ENCODE data around the gene SEMA3F. TPM values are rescaled to one million over a fixed set of nuclear protein-coding genes. Genes with fewer than 3 reads are reported as not detected.

Gene SEMA3F
- total RNA-seq (0.52 TPM), polyA plus RNA-seq (not detected)

DNA sequence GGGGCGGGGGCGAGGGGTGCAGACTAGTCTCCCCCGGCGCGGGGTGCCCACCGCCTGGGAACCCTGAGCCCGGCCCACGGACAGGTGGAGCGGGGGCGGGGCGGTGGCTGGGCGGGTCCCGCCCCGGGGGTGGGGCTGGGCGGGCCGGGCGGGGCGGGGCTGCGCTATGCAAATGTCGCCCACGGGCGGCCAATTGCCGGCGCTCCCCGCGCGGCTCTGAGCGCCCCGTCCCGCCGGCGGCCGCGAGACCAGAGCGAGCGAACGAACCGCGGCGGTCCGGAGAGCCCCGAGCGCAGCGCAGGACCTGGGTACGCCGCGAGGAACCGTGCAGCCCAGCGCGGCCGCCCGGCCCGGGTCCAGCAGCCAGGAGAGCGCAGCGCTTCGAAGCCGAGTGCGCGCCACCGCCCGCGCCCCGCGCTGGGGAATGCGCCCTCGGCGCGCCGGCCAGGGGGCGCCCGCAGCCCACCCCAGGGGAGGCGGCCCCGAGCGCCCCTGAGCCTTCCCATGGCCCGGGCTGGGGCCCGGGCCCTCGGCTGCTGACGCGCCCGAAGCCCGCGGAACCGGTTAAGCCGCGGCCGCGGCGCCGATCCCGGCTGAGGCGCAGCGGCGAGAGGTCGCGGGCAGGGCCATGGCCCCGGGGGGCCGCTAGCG lies at the start of gene SEMA3F:
Gene SEMA3F, plus strand, starts transcription at position 485 of the 651 bp plus-strand sequence. CDS start 4,299 bp downstream, outside the sequence.
- H3K27me3 Mint-ChIP-seq: peaks cover 68% of the 10 kb centered on the region
- peak within 1 kb of the TSS in 2 of 3 donors; percentile 29 to 46 for H3K27ac Mint-ChIP-seq

DNA sequence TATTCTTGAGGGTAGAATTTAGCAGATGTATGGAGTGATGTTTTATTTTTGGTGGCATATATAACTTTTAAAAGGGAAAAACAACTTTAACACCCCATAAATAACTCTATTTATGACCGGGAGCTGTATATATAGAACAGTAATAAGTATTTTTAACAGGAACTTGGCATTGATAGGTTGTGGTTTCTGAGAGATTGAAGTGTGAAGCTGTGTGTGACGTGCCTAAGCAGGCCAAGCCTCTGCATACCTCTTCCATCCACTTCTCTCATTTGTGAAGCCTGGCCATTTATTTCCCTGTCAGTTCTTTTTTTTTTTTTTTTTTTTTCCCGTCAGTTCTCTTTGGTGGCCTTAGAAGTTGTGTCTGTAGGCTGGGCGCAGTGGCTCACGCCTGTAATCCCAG lies 43.4 kb upstream of the SEMA3F start:
- H3K27me3 ChIP-seq (ENCODE audit: control insufficient read depth, insufficient read depth, low read length): no peaks in the 10 kb centered on the region
- H3K36me3 ChIP-seq (ENCODE audit: control insufficient read depth, insufficient read depth, low read length): peaks cover 98% of the 10 kb centered on the region
- DNase-seq (no peak), ATAC-seq (ENCODE audit: low read depth in 2 of 2) (no peak)
- no peaks in the 10 kb centered on the region for H3K9me3 ChIP-seq (ENCODE audit: control insufficient read depth in 2 of 2, low read length in 2 of 2)
- H3K4me3 ChIP-seq (ENCODE audit: low read depth, low read length): no peak overlapping the region
- H3K27me3 Mint-ChIP-seq: no peaks in the 10 kb centered on the region
- no peaks in the 10 kb centered on the region for H3K4me1 ChIP-seq (ENCODE audit: control insufficient read depth, insufficient read depth, low read length, poor library complexity, severe bottlenecking)
- peak overlapping the region in 2 of 3 donors; percentile 5 to 56 for H3K27ac Mint-ChIP-seq
- no peaks in the 10 kb centered on the region for H3K9me3 Mint-ChIP-seq
- peaks cover 68% of the 10 kb centered on the region for H3K36me3 Mint-ChIP-seq
- peaks cover 0 to 9% (median 4%) of the 10 kb centered on the region in 4 donors for H3K4me1 Mint-ChIP-seq
- no peak overlapping the region for H3K4me3 Mint-ChIP-seq
- H3K27ac ChIP-seq (ENCODE audit: insufficient read depth, low read length, poor library complexity, severe bottlenecking): no peak overlapping the region

More for the DNA sequence above, at the start of gene SEMA3F:
- H3K36me3 ChIP-seq (ENCODE audit: control insufficient read depth, insufficient read depth, low read length): no peaks in the 10 kb centered on the region
- H3K27ac ChIP-seq (ENCODE audit: insufficient read depth, low read length, poor library complexity, severe bottlenecking): no peak within 1 kb of the TSS
- no peaks in the 10 kb centered on the region for H3K9me3 ChIP-seq (ENCODE audit: control insufficient read depth in 2 of 2, low read length in 2 of 2)
- H3K4me3 ChIP-seq (ENCODE audit: low read depth, low read length): no peak within 1 kb of the TSS
- Mint-ChIP-seq H3K9me3 (peaks cover 0 to 4% (median 0%) of the 10 kb centered on the region in 7 donors), H3K4me3 (peak within 1 kb of the TSS; percentile 82 to 91 (median 87)), H3K4me1 (peaks cover 0 to 19% (median 8%) of the 10 kb centered on the region in 4 donors), H3K36me3 (no peaks in the 10 kb centered on the region)
- peak; percentile 57 to 75 (median 59) for DNase-seq
- ATAC-seq (ENCODE audit: low read depth in 2 of 2): peak; percentile 81 to 85
- H3K4me1 ChIP-seq (ENCODE audit: control insufficient read depth, insufficient read depth, low read length, poor library complexity, severe bottlenecking): peaks cover 14% of the 10 kb centered on the region
- peaks cover 11% of the 10 kb centered on the region for H3K27me3 ChIP-seq (ENCODE audit: control insufficient read depth, insufficient read depth, low read length)

DNA sequence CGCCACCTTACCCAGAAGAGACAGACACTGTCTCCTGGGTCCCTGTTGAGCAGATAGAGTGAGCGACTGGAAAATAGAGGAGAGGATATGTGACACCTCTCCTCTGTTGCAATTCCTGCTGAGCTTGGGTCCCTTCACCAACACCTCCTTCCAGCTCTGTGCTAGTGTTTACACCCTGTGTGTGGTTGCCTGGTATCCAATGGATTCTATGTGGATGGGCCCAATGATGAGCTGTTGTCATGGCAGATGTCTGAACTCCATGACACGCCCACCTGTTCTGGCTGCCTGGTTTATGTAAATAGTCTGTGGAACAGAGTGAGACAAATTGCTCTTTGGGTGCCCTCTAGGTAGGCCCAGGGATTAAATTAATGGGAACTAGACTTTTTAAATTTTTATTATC lies 42.7 kb upstream of the SEMA3F start:
- Mint-ChIP-seq H3K4me1 (peaks cover 0 to 9% (median 4%) of the 10 kb centered on the region in 4 donors), H3K4me3 (no peak overlapping the region), H3K27ac (peak overlapping the region in 1 of 3 donors; percentile 56), H3K27me3 (no peaks in the 10 kb centered on the region), H3K36me3 (peaks cover 68% of the 10 kb centered on the region), H3K9me3 (no peaks in the 10 kb centered on the region)
- no peak for ATAC-seq (ENCODE audit: low read depth in 2 of 2)
- no peak for DNase-seq
- H3K27ac ChIP-seq (ENCODE audit: insufficient read depth, low read length, poor library complexity, severe bottlenecking): no peak overlapping the region
- peaks cover 98% of the 10 kb centered on the region for H3K36me3 ChIP-seq (ENCODE audit: control insufficient read depth, insufficient read depth, low read length)
- H3K27me3 ChIP-seq (ENCODE audit: control insufficient read depth, insufficient read depth, low read length): no peaks in the 10 kb centered on the region
- no peaks in the 10 kb centered on the region for H3K4me1 ChIP-seq (ENCODE audit: control insufficient read depth, insufficient read depth, low read length, poor library complexity, severe bottlenecking)
- H3K9me3 ChIP-seq (ENCODE audit: control insufficient read depth in 2 of 2, low read length in 2 of 2): no peaks in the 10 kb centered on the region
- no peak overlapping the region for H3K4me3 ChIP-seq (ENCODE audit: low read depth, low read length)

DNA sequence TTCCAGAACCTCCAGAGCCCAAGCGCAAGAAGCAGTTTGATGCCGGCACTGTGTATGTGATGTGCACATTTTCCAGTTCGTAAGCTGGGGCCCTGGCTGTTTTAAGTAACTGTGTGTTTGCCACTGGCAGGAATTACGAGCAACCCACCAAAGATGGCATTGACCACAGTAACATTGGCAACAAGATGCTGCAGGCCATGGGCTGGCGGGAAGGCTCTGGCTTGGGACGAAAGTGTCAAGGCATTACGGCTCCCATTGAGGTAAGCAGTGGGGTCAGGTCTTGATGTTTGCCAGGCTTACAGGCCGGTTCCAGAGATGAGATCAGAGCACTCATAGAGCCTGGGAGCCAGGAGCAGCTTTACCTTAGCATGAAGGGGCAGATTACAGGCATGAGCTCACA lies 38.0 kb upstream of the SEMA3F start:
- no peak overlapping the region for H3K4me3 ChIP-seq (ENCODE audit: low read depth, low read length)
- H3K36me3 ChIP-seq (ENCODE audit: control insufficient read depth, insufficient read depth, low read length): peaks cover 79% of the 10 kb centered on the region
- H3K27me3 ChIP-seq (ENCODE audit: control insufficient read depth, insufficient read depth, low read length): no peaks in the 10 kb centered on the region
- H3K36me3 Mint-ChIP-seq: peaks cover 54% of the 10 kb centered on the region
- ATAC-seq (ENCODE audit: low read depth in 2 of 2) (no peak), DNase-seq (no peak)
- peaks cover 5% of the 10 kb centered on the region for H3K4me1 ChIP-seq (ENCODE audit: control insufficient read depth, insufficient read depth, low read length, poor library complexity, severe bottlenecking)
- no peaks in the 10 kb centered on the region for H3K9me3 Mint-ChIP-seq
- no peaks in the 10 kb centered on the region for H3K9me3 ChIP-seq (ENCODE audit: control insufficient read depth in 2 of 2, low read length in 2 of 2)
- peaks cover 0 to 4% (median 0%) of the 10 kb centered on the region in 4 donors for H3K4me1 Mint-ChIP-seq
- no peak overlapping the region for H3K27ac ChIP-seq (ENCODE audit: insufficient read depth, low read length, poor library complexity, severe bottlenecking)
- H3K27me3 Mint-ChIP-seq: no peaks in the 10 kb centered on the region
- H3K27ac Mint-ChIP-seq: peak overlapping the region in 1 of 3 donors; percentile 91
- H3K4me3 Mint-ChIP-seq: no peak overlapping the region

DNA sequence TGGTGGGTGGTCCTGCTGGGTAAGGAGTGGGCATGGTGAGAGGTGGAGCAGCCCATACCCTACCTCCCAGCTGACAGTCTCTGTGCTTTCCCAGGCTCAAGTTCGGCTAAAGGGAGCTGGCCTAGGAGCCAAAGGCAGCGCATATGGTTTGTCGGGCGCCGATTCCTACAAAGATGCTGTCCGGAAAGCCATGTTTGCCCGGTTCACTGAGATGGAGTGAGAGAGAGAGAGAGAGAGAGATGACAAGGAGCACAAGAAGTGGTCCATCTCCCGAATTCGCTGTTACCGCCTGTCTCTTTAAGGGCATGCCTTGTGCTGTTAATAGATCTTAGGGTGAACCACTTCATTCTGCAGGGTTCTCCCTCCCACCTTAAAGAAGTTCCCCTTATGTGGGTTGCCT lies 36.9 kb upstream of the SEMA3F start:
- H3K27ac ChIP-seq (ENCODE audit: insufficient read depth, low read length, poor library complexity, severe bottlenecking): no peak overlapping the region
- Mint-ChIP-seq H3K27ac (peak overlapping the region in 1 of 3 donors; percentile 76), H3K36me3 (peaks cover 49% of the 10 kb centered on the region)

DNA sequence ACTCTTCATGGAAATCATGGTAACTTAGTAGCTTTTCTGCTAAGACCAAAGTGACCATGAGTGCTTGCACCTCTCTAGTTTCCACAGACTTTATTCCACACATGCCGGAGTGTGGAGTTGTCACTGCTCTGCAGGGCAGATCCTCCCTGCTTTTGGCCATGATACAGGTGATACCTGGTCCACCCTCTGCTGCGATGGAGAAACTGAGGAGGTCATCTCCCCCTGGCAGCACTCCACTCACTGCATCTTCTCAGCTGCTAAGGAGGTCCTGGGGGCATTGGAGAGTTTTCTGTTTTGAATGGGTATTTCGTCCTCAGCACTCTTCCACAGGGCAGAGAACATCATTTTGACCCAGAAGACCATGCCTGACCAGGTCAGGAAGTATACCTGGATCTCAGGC lies 35.3 kb upstream of the SEMA3F start:
- Histone ChIP-seq H3K36me3 (ENCODE audit: control insufficient read depth, insufficient read depth, low read length) (peaks cover 54% of the 10 kb centered on the region), H3K9me3 (ENCODE audit: control insufficient read depth in 2 of 2, low read length in 2 of 2) (no peaks in the 10 kb centered on the region), H3K4me3 (ENCODE audit: low read depth, low read length) (no peak overlapping the region), H3K27ac (ENCODE audit: insufficient read depth, low read length, poor library complexity, severe bottlenecking) (no peak overlapping the region), H3K27me3 (ENCODE audit: control insufficient read depth, insufficient read depth, low read length) (no peaks in the 10 kb centered on the region), H3K4me1 (ENCODE audit: control insufficient read depth, insufficient read depth, low read length, poor library complexity, severe bottlenecking) (peaks cover 5% of the 10 kb centered on the region)
- Mint-ChIP-seq H3K9me3 (no peaks in the 10 kb centered on the region), H3K36me3 (peaks cover 37% of the 10 kb centered on the region), H3K4me3 (no peak overlapping the region), H3K27me3 (no peaks in the 10 kb centered on the region), H3K27ac (no peak overlapping the region), H3K4me1 (peaks cover 0 to 7% (median 0%) of the 10 kb centered on the region in 4 donors)
- ATAC-seq (ENCODE audit: low read depth in 2 of 2) (no peak), DNase-seq (no peak)

More for the DNA sequence above, 36.9 kb upstream of the SEMA3F start:
- peaks cover 5% of the 10 kb centered on the region for H3K4me1 ChIP-seq (ENCODE audit: control insufficient read depth, insufficient read depth, low read length, poor library complexity, severe bottlenecking)
- ATAC-seq (ENCODE audit: low read depth in 2 of 2) (no peak), DNase-seq (no peak)
- H3K9me3 ChIP-seq (ENCODE audit: control insufficient read depth in 2 of 2, low read length in 2 of 2): no peaks in the 10 kb centered on the region
- Mint-ChIP-seq H3K4me3 (peak overlapping the region in 1 of 4 donors; percentile 10), H3K4me1 (peaks cover 0 to 7% (median 0%) of the 10 kb centered on the region in 4 donors), H3K9me3 (no peaks in the 10 kb centered on the region), H3K27me3 (no peaks in the 10 kb centered on the region)
- no peaks in the 10 kb centered on the region for H3K27me3 ChIP-seq (ENCODE audit: control insufficient read depth, insufficient read depth, low read length)
- H3K4me3 ChIP-seq (ENCODE audit: low read depth, low read length): no peak overlapping the region
- peaks cover 69% of the 10 kb centered on the region for H3K36me3 ChIP-seq (ENCODE audit: control insufficient read depth, insufficient read depth, low read length)

DNA sequence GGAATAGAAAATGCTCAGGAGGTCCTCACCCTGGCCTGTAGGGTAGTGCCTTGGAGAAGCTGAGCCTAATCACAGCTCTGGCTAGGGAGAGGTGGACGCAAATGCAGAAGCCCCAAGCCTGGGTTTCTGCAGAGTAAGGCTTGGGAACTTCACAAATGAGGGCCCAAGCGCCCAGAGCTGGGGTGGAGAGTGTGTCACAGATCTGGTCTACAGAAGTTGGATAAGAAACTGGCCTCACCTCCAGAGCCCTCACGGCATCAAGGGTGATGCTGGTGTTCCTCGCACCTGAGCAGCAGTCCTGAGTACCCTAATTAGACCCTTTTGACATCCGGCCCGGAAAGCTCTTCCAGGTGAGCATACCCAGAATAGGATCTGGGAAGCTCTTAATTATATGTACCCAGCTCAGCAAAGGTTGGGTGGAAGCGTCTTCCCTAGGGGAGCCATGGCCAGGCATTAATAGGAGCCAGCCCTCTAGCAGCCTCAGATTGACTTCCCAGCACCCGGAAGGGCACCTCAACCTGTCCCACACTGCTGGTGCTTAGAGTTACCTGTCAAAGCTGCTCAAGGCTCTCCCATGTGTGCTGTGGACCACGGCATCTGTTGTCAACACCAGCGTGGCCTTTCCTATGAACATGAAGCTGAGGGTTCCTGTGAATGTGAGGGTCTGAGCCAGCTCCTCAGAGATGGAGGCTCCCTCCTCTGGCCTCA lies 34.6 kb upstream of the SEMA3F start:
- Mint-ChIP-seq H3K36me3 (peaks cover 31% of the 10 kb centered on the region), H3K4me1 (peaks cover 0 to 7% (median 0%) of the 10 kb centered on the region in 4 donors), H3K4me3 (peak overlapping the region in 1 of 4 donors; percentile 33), H3K9me3 (no peaks in the 10 kb centered on the region), H3K27me3 (no peaks in the 10 kb centered on the region), H3K27ac (no peak overlapping the region)
- H3K27ac ChIP-seq (ENCODE audit: insufficient read depth, low read length, poor library complexity, severe bottlenecking): no peak overlapping the region
- ATAC-seq (ENCODE audit: low read depth in 2 of 2) (peak in 1 of 2 donors; percentile 5), DNase-seq (no peak)
- no peaks in the 10 kb centered on the region for H3K27me3 ChIP-seq (ENCODE audit: control insufficient read depth, insufficient read depth, low read length)
- peaks cover 46% of the 10 kb centered on the region for H3K36me3 ChIP-seq (ENCODE audit: control insufficient read depth, insufficient read depth, low read length)
- H3K4me1 ChIP-seq (ENCODE audit: control insufficient read depth, insufficient read depth, low read length, poor library complexity, severe bottlenecking): peaks cover 5% of the 10 kb centered on the region
- H3K9me3 ChIP-seq (ENCODE audit: control insufficient read depth in 2 of 2, low read length in 2 of 2): no peaks in the 10 kb centered on the region
- H3K4me3 ChIP-seq (ENCODE audit: low read depth, low read length): no peak overlapping the region

Measured in CD4-positive, CD25-positive, alpha-beta regulatory T cell (primary cell).